ENCODE measurements around the gene STXBP3. TPM values are rescaled to one million over a fixed set of nuclear protein-coding genes. Genes with fewer than 3 reads are reported as not detected.

Gene STXBP3
- polyA plus RNA-seq, 1 experiment = 44.0 TPM

GRCh38 chr1:108785264-108785663, 38.8 kb downstream of the STXBP3 start:
- ChIA-PET POLR2A (no interaction called here), CTCF (no interaction called here)
- no peak for DNase-seq (ENCODE audit: low read depth, low spot score)
- Histone ChIP-seq H3K27me3 (ENCODE audit: control insufficient read depth, insufficient read depth, low read length) (no peaks in the 10 kb centered on the region), H3K27ac (ENCODE audit: low read depth, low read length) (no peak overlapping the region), H3K4me3 (ENCODE audit: low read depth, low read length) (no peak overlapping the region), H3K9me3 (ENCODE audit: control insufficient read depth, insufficient read depth, low read length) (peaks cover 14% of the 10 kb centered on the region)
- TF ChIP-seq CTCF (IDR thresholded peaks at IDR 0.05; ENCODE audit: low read depth, low read length) = no peak

DNA sequence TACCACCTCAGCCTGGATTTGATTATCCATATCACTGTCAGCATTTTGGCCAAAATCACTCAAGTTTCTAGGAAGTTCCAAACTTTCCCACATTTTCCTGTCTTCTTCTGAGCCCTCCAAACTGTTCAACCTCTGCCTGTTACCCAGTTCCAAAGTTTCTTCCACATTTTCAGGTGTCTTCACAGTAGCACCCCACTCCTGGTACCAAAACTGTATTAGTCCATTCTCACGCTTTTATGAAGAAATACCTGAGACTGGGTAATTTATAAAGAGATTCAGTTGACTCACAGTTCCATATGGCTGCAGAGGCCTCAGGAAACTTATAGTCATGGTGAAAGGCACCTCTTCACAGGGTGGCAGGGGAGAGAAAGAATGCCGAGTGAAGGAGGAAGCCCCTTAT, 39.4 kb downstream of the STXBP3 start:
- ChIA-PET CTCF (no interaction called here), POLR2A (no interaction called here)
- Histone ChIP-seq H3K4me3 (ENCODE audit: low read depth, low read length) (no peak overlapping the region), H3K27ac (ENCODE audit: low read depth, low read length) (no peak overlapping the region), H3K27me3 (ENCODE audit: control insufficient read depth, insufficient read depth, low read length) (no peaks in the 10 kb centered on the region), H3K9me3 (ENCODE audit: control insufficient read depth, insufficient read depth, low read length) (peaks cover 14% of the 10 kb centered on the region)
- DNase-seq (ENCODE audit: low read depth, low spot score) = no peak
- TF ChIP-seq CTCF (IDR thresholded peaks at IDR 0.05; ENCODE audit: low read depth, low read length) = no peak

- no peaks in the 10 kb centered on the region for H3K27me3 ChIP-seq (ENCODE audit: control insufficient read depth, insufficient read depth, low read length)
- no peak overlapping the region for H3K4me3 ChIP-seq (ENCODE audit: low read depth, low read length)
- no peak for TF ChIP-seq CTCF (IDR thresholded peaks at IDR 0.05; ENCODE audit: low read depth, low read length)
- H3K9me3 ChIP-seq (ENCODE audit: control insufficient read depth, insufficient read depth, low read length) = no peaks in the 10 kb centered on the region
- no peak overlapping the region for H3K27ac ChIP-seq (ENCODE audit: low read depth, low read length)
- ChIA-PET POLR2A (no interaction called here), CTCF (interaction anchor here (1.2 kb wide), 1 partner anchor 36 kb away, joined by 5 read pairs; no protein-coding TSS in a partner anchor)
- no peak for DNase-seq (ENCODE audit: low read depth, low spot score)
Observed at GRCh38 chr1:108791790-108792189, 45.3 kb downstream of the STXBP3 start.

GRCh38 chr1:108792420-108792819, 45.9 kb downstream of the STXBP3 start:
- Histone ChIP-seq H3K4me3 (ENCODE audit: low read depth, low read length) (no peak overlapping the region), H3K9me3 (ENCODE audit: control insufficient read depth, insufficient read depth, low read length) (no peaks in the 10 kb centered on the region), H3K27ac (ENCODE audit: low read depth, low read length) (no peak overlapping the region), H3K27me3 (ENCODE audit: control insufficient read depth, insufficient read depth, low read length) (no peaks in the 10 kb centered on the region)
- CTCF ChIA-PET = interaction anchor here (1.5 kb wide), 1 partner anchor 36 kb away, joined by 8 read pairs; no protein-coding TSS in a partner anchor
- no peak for TF ChIP-seq CTCF (IDR thresholded peaks at IDR 0.05; ENCODE audit: low read depth, low read length)
- POLR2A ChIA-PET = no interaction called here
- DNase-seq (ENCODE audit: low read depth, low spot score) = no peak

DNA sequence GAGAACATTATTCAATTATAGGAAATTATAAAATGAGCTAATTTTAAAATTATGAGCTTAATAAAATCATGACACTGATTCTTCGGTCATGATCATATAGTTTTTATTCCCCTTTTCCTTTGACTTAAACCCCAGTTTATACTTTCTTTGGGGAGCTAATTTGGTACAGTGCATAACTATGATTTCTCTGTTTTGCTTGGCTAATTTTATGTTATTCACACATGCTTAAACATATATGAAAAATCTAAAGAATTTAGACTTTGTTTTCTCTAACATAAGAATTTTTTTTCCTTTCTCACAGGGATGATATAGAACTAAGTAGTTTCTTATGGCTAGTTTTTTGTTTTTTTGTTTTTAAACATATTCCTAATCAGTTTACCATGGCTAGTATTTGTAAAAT, 52.5 kb downstream of the STXBP3 start:
- TF ChIP-seq CTCF (IDR thresholded peaks at IDR 0.05; ENCODE audit: low read depth, low read length) = no peak
- no peak for DNase-seq (ENCODE audit: low read depth, low spot score)
- Histone ChIP-seq H3K9me3 (ENCODE audit: control insufficient read depth, insufficient read depth, low read length) (no peaks in the 10 kb centered on the region), H3K27ac (ENCODE audit: low read depth, low read length) (no peak overlapping the region), H3K27me3 (ENCODE audit: control insufficient read depth, insufficient read depth, low read length) (no peaks in the 10 kb centered on the region), H3K4me3 (ENCODE audit: low read depth, low read length) (no peak overlapping the region)
- CTCF ChIA-PET = no interaction called here
- POLR2A ChIA-PET = no interaction called here
